Measurements from ENCODE around the gene RALGAPA2.

DNA sequence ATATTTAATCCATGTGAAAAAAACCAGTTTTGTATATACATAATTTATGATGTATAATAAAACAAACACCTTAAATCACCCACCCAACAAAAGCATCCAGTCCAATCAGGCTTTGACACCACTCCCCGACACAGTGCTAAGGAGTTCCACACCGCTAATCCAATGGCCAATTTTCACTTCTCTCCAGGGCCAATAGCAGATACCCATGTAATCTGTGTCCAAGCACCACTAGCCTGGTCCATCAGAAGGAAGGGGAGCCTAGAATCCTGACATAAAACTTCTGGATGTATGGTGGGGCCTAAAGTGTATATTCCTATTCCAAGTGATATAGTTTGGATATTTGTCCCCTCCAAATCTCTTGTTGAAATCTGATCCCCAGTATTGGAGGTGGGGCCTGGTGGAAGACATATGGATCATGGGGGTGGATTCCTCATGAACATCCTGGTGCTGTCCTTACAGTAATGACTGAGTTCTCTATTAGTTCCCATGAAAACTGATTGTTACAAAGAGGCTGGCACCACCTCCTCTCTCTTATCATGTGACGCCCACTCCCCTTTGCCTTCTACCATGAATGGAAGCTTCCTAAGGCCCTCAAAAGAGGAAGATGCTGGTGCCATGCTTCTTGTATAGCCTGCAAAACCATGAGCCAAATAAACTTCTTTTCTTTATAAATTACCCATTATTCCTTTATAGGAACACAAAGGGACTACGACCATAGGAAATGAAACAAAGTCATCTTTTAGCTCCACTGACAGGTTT lies 20.8 kb downstream of the RALGAPA2 start:
- TF ChIP-seq POLR2A (IDR thresholded peaks at IDR 0.05), result no peak
- TF ChIP-seq, protein P1, sequence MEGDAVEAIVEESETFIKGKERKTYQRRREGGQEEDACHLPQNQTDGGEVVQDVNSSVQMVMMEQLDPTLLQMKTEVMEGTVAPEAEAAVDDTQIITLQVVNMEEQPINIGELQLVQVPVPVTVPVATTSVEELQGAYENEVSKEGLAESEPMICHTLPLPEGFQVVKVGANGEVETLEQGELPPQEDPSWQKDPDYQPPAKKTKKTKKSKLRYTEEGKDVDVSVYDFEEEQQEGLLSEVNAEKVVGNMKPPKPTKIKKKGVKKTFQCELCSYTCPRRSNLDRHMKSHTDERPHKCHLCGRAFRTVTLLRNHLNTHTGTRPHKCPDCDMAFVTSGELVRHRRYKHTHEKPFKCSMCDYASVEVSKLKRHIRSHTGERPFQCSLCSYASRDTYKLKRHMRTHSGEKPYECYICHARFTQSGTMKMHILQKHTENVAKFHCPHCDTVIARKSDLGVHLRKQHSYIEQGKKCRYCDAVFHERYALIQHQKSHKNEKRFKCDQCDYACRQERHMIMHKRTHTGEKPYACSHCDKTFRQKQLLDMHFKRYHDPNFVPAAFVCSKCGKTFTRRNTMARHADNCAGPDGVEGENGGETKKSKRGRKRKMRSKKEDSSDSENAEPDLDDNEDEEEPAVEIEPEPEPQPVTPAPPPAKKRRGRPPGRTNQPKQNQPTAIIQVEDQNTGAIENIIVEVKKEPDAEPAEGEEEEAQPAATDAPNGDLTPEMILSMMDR (IDR thresholded peaks at IDR 0.05), result no peak

All from testis (tissue), 2 donors.